K562 (cell line): Measurements from ENCODE around the gene CDKN3. TPM values are rescaled to one million over a fixed set of nuclear protein-coding genes. Genes with fewer than 3 reads are reported as not detected.

Experiments
- ATAC-seq: fragments of 200-7000 bp; cut with Tn5 transposase; 3 replicates; pipeline ENCODE4 v1.9.1; 2020; ENCODE audit warnings: moderate library complexity
- BruUV-seq: library from RNA; stranded (reverse); fragments of 400-500 nt; replicated peaks from 2 replicates; lab custom pipeline; 2021; lab: Mats Ljungman, UMichigan
- CTCF ChIA-PET: fragments of 300-600 bp; formaldehyde crosslinking; extraction: SDS; loops from one replicate; lab custom pipeline; 2021; ENCODE audit warnings: low intra/inter-chr PET ratio; lab: Yijun Ruan, JAX
- POLR2A ChIA-PET: fragments of 300-600, 350-650 bp; sonication (Branson Sonifier 250); formaldehyde crosslinking; extraction: SDS; loops from one replicate; lab custom pipeline; 2021; ENCODE audit warnings: antibody characterized with exemption, inconsistent platforms; lab: Yijun Ruan, JAX
- DNase-seq, 4 experiments: peaks; one replicate each; pipeline versions ENCODE4 v3.0.0 to v3.0.0-alpha.2; 2011 to 2018; ENCODE audit warnings: low spot score in 3 of 4, mixed read lengths in 3 of 4; ENCODE audit errors: extremely low read depth in 1 of 4
- FAIRE-seq: peaks from 2 replicates; lab custom pipeline; 2011; peaks lifted over from hg19 to GRCh38; lab: Jason Lieb, UNC
- H2AFZ ChIP-seq: 2 replicates; pipeline ENCODE4 v1.6.0; 2011; ENCODE audit warnings: low read depth, low read length, control low read depth, inconsistent platforms
- H3K27ac ChIP-seq: fragments of 200-600 bp; 3 replicates; pipeline ENCODE4 v1.8.0; 2011; ENCODE audit warnings: low read depth, mild to moderate bottlenecking, control low read depth, inconsistent platforms, low read length, moderate library complexity, mixed read lengths; ENCODE audit errors: extremely low read depth
- H3K27me3 ChIP-seq, 2 experiments: fragments of 300-600 bp in 1 of 2; 2 replicates in 1 of 2; 3 replicates in 1 of 2; pipeline versions ENCODE4 v1.6.0 to v1.8.0; 2011; ENCODE audit warnings: inconsistent platforms in 2 of 2, low read length in 2 of 2, mild to moderate bottlenecking in 1 of 2, mixed read lengths in 1 of 2, moderate library complexity in 1 of 2; ENCODE audit not compliant: control insufficient read depth in 2 of 2, insufficient read depth in 2 of 2
- H3K36me3 ChIP-seq: fragments of 300-600 bp; 3 replicates; pipeline ENCODE4 v1.8.0; 2011; ENCODE audit warnings: mild to moderate bottlenecking, low read length, inconsistent platforms; ENCODE audit not compliant: control insufficient read depth, insufficient read depth
- H3K4me1 ChIP-seq, 2 experiments: fragments of 200-600 bp in 1 of 2; replicated peaks in 1 of 2; 2 replicates in 1 of 2; 3 replicates in 1 of 2; pipeline versions ENCODE4 v1.5.1 to v1.8.0; 2011; ENCODE audit warnings: inconsistent platforms in 2 of 2, low read length in 2 of 2, mild to moderate bottlenecking in 1 of 2, mixed read lengths in 1 of 2, moderate library complexity in 1 of 2; ENCODE audit not compliant: control insufficient read depth in 2 of 2, insufficient read depth in 2 of 2
- H3K4me2 ChIP-seq: 2 replicates; pipeline ENCODE4 v1.6.1; 2011; ENCODE audit warnings: low read length, control low read depth, inconsistent platforms, mixed read lengths; ENCODE audit not compliant: insufficient read depth
- H3K4me3 ChIP-seq: fragments of 200-600 bp; sonication (generic), shearing (Covaris generic); 2 replicates; pipeline ENCODE4 v1.5.1; 2016; ENCODE audit warnings: control low read depth, inconsistent platforms
- H3K79me2 ChIP-seq: fragments of 200-600 bp; 3 replicates; pipeline ENCODE4 v1.8.0; 2011; ENCODE audit warnings: low read length, inconsistent platforms; ENCODE audit not compliant: control insufficient read depth, insufficient read depth
- H3K9ac ChIP-seq, 2 experiments: 2 replicates each; pipeline versions ENCODE4 v1.6.0 to v1.6.1; 2011; ENCODE audit warnings: low read depth in 2 of 2, low read length in 2 of 2, control low read depth in 1 of 2, inconsistent platforms in 1 of 2, mild to moderate bottlenecking in 1 of 2, mixed read lengths in 1 of 2; ENCODE audit not compliant: insufficient read depth in 1 of 2
- H3K9me1 ChIP-seq: one replicate; pipeline ENCODE4 v1.6.0; 2011; ENCODE audit warnings: inconsistent platforms, mild to moderate bottlenecking, low read length, moderate library complexity; ENCODE audit not compliant: control insufficient read depth, insufficient read depth
- H3K9me3 ChIP-seq: replicated peaks from 2 replicates; pipeline ENCODE4 v1.5.1; 2011; ENCODE audit warnings: low read depth, low read length, inconsistent platforms; ENCODE audit not compliant: control insufficient read depth, insufficient read depth
- H4K20me1 ChIP-seq: replicated peaks from 2 replicates; pipeline ENCODE4 v1.6.1; 2011; ENCODE audit warnings: low read length, inconsistent platforms, mixed read lengths; ENCODE audit not compliant: control insufficient read depth, insufficient read depth
- NCOA6 ChIP-seq: fragments of 450-650 bp; IDR thresholded peaks from 2 replicates; pipeline ENCODE4 v1.6.1; 2017; ENCODE audit warnings: mild to moderate bottlenecking
- NEUROD1 ChIP-seq: fragments of 150-350 bp; IDR thresholded peaks from 2 replicates; pipeline ENCODE4 v1.6.1; 2014; ENCODE audit warnings: borderline replicate concordance, low read length, low read depth; ENCODE audit not compliant: partially characterized antibody
- WGBS: fragments of 100-300 bp; shearing (Covaris generic); methylation state at CpG from one replicate; pipeline ENCODE4 v1.1.6; 2016; ENCODE audit warnings: low coverage, mixed read lengths; ENCODE audit not compliant: insufficient coverage; ENCODE audit errors: missing lambda C conversion rate; 5-methylcytosine and 5-hydroxymethylcytosine counted together
- in situ Hi-C: fragments of 300-500 bp; cut with MboI; formaldehyde crosslinking; loops from 4 replicates; pipeline ENCODE4 v1.15.0; 2018; ENCODE audit warnings: inconsistent platforms, mixed read lengths
- intact Hi-C: fragments of 100-400 bp; cut with micrococcal nuclease; formaldehyde crosslinking; loops from 2 replicates; pipeline ENCODE4 v1.14.2; 2022
- polyA plus RNA-seq, 8 experiments: library from polyadenylated mRNA; depleted of rRNA in 4 of 8; stranded (reverse) in 5 of 8; unstranded in 3 of 8; fragments of >200 nt; fragmentation: Nextera tagmentation in 2 of 8; fragmentation: Illumina TruSeq in 1 of 8; extraction: Ambion mirVana in 2 of 8; extraction: Trizol in 1 of 8; gene quantifications; 2 replicates each; pipeline versions ENCODE4 v1.2.1 to v1.2.3, GENCODE V29; 2011 to 2014; ENCODE audit warnings: inconsistent platforms in 1 of 8, missing spikeins in 1 of 8
- total RNA-seq, 7 experiments: library from RNA; depleted of rRNA in 6 of 7; stranded (reverse); fragments of >200 nt in 6 of 7; fragmentation: Illumina TruSeq in 2 of 7; extraction: Trizol in 2 of 7; gene quantifications; 2 replicates each; pipeline versions ENCODE4 v1.2.1 to v1.2.3, GENCODE V29; 2011 to 2021; ENCODE audit warnings: low replicate concordance in 1 of 7
- TF ChIP-seq, protein P1 (sequence below): fragments of 450-650 bp; IDR thresholded peaks from 2 replicates; pipeline ENCODE4 v1.6.1; 2017; ENCODE audit warnings: antibody characterized with exemption, mild to moderate bottlenecking
- TF ChIP-seq, protein P2 (sequence below): fragments of 250-450 bp; sonication (Bioruptor Pico); IDR thresholded peaks from 2 replicates; pipeline ENCODE4 v1.8.0; 2021; ENCODE audit warnings: mild to moderate bottlenecking, moderate library complexity

CDKN3 gene
- total and polyA plus RNA-seq, 9 of the 15 experiments (the other 6 are each of a cell fraction or from before 2014, with no cell fraction given): 41.3 to 128 (median 70.7) TPM

DNA sequence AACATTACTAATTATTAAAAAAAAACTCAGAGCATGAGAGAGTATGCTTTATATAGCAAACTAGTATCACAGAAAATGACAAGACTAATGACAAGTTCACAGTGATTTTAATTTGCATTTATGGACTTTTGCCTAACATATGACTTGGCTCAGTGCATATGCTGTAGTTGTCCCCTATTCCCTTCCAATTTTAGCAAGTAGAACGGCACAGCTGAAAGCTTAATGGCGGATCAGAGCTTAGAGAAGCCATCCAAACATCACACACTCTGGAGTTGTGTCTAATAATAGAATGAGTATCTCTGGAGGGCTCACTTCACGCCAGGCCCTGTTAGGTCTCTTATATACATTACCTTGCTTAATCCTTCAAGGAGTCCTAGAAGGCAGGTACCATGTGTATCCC, 31.1 kb downstream of the CDKN3 start (continued):
- TF ChIP-seq, protein P1, sequence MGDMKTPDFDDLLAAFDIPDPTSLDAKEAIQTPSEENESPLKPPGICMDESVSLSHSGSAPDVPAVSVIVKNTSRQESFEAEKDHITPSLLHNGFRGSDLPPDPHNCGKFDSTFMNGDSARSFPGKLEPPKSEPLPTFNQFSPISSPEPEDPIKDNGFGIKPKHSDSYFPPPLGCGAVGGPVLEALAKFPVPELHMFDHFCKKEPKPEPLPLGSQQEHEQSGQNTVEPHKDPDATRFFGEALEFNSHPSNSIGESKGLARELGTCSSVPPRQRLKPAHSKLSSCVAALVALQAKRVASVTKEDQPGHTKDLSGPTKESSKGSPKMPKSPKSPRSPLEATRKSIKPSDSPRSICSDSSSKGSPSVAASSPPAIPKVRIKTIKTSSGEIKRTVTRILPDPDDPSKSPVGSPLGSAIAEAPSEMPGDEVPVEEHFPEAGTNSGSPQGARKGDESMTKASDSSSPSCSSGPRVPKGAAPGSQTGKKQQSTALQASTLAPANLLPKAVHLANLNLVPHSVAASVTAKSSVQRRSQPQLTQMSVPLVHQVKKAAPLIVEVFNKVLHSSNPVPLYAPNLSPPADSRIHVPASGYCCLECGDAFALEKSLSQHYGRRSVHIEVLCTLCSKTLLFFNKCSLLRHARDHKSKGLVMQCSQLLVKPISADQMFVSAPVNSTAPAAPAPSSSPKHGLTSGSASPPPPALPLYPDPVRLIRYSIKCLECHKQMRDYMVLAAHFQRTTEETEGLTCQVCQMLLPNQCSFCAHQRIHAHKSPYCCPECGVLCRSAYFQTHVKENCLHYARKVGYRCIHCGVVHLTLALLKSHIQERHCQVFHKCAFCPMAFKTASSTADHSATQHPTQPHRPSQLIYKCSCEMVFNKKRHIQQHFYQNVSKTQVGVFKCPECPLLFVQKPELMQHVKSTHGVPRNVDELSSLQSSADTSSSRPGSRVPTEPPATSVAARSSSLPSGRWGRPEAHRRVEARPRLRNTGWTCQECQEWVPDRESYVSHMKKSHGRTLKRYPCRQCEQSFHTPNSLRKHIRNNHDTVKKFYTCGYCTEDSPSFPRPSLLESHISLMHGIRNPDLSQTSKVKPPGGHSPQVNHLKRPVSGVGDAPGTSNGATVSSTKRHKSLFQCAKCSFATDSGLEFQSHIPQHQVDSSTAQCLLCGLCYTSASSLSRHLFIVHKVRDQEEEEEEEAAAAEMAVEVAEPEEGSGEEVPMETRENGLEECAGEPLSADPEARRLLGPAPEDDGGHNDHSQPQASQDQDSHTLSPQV: no peak

DNA sequence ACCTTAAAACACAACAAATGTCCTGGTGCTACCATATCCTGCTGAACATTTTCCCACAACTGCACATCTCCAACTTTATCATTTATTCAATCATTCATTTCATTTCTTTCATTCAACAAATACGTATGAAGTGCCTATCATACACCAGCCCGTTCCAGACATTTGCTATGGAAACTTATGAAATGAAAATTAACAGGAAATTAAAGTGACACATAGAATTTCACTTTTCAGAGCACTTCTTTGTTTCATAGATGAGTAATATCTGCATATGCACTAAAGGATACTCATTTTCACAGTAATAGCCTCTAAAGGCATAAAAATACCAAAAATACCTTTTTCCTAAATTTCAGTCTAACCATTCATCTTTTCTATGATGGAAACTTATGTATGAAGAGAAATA, 31.7 kb downstream of the CDKN3 start:
- 78% methylated on average over 2 of the region's 2 CpGs for WGBS

More for the DNA sequence above, 31.7 kb downstream of the CDKN3 start:
- intact Hi-C loops (no loop called here), in situ Hi-C loops (no loop called here)
- Histone ChIP-seq H3K9me3 (no peaks in the 10 kb centered on the region), H3K4me1 (no peaks in the 10 kb centered on the region), H3K79me2 (peaks cover 23% of the 10 kb centered on the region), H3K4me3 (no peak overlapping the region), H3K36me3 (peaks cover 86% of the 10 kb centered on the region), H3K9ac (no peak overlapping the region), H4K20me1 (no peaks in the 10 kb centered on the region), H3K27ac (no peak overlapping the region), H3K27me3 (no peaks in the 10 kb centered on the region), H3K9me1 (no peaks in the 10 kb centered on the region), H3K4me2 (no peak overlapping the region), H2AFZ (no peak overlapping the region)
- TF ChIP-seq NCOA6: no peak
- TF ChIP-seq, protein P2, sequence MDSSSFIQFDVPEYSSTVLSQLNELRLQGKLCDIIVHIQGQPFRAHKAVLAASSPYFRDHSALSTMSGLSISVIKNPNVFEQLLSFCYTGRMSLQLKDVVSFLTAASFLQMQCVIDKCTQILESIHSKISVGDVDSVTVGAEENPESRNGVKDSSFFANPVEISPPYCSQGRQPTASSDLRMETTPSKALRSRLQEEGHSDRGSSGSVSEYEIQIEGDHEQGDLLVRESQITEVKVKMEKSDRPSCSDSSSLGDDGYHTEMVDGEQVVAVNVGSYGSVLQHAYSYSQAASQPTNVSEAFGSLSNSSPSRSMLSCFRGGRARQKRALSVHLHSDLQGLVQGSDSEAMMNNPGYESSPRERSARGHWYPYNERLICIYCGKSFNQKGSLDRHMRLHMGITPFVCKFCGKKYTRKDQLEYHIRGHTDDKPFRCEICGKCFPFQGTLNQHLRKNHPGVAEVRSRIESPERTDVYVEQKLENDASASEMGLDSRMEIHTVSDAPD (CRISPR knock-in tag): no peak
- TF ChIP-seq NEUROD1: no peak
- DNase-seq: no peak
- FAIRE-seq: no peak
- BruUV-seq: no TSS peak
- ChIA-PET POLR2A (no interaction called here), CTCF (no interaction called here)
- ATAC-seq: no peak
